ENCODE data around the gene KRT28. TPM values are rescaled to one million over a fixed set of nuclear protein-coding genes. Genes with fewer than 3 reads are reported as not detected.

Gene KRT28
- total and polyA plus RNA-seq, 2 donors from 2014 or later = not detected

- no peaks in the 10 kb centered on the region for H3K9me3 ChIP-seq (ENCODE audit: control insufficient read depth in 2 of 3, insufficient read depth in 1 of 3, low read length in 3 of 3)
- H3K9ac ChIP-seq (ENCODE audit: low read length in 3 of 3) = no peak overlapping the region
- TF ChIP-seq, protein P1, sequence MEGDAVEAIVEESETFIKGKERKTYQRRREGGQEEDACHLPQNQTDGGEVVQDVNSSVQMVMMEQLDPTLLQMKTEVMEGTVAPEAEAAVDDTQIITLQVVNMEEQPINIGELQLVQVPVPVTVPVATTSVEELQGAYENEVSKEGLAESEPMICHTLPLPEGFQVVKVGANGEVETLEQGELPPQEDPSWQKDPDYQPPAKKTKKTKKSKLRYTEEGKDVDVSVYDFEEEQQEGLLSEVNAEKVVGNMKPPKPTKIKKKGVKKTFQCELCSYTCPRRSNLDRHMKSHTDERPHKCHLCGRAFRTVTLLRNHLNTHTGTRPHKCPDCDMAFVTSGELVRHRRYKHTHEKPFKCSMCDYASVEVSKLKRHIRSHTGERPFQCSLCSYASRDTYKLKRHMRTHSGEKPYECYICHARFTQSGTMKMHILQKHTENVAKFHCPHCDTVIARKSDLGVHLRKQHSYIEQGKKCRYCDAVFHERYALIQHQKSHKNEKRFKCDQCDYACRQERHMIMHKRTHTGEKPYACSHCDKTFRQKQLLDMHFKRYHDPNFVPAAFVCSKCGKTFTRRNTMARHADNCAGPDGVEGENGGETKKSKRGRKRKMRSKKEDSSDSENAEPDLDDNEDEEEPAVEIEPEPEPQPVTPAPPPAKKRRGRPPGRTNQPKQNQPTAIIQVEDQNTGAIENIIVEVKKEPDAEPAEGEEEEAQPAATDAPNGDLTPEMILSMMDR (IDR thresholded peaks at IDR 0.05; ENCODE audit: borderline replicate concordance, extremely low read depth, insufficient read depth) = no peak
- H3K4me1 ChIP-seq (ENCODE audit: control insufficient read depth in 2 of 3, insufficient read depth in 2 of 3, low read depth in 1 of 3, low read length in 3 of 3) = no peaks in the 10 kb centered on the region
- H3K36me3 ChIP-seq (ENCODE audit: control insufficient read depth in 2 of 3, insufficient read depth in 3 of 3, low read length in 3 of 3) = peaks cover 2 to 6% (median 6%) of the 10 kb centered on the region in 3 donors
- no peak overlapping the region for H3K27ac ChIP-seq (ENCODE audit: low read depth in 2 of 2, low read length in 2 of 2)
- no peaks in the 10 kb centered on the region for H3K27me3 ChIP-seq (ENCODE audit: control insufficient read depth, insufficient read depth, low read length)
- no peak for FAIRE-seq
- no peak for DNase-seq
- H3K4me3 ChIP-seq (ENCODE audit: low read length in 3 of 3) = no peak overlapping the region
- intact Hi-C loops (cut with DNase I) = no loop called here
Measured at GRCh38 chr17:40836020-40836419, 36.3 kb upstream of the KRT28 start.

DNA sequence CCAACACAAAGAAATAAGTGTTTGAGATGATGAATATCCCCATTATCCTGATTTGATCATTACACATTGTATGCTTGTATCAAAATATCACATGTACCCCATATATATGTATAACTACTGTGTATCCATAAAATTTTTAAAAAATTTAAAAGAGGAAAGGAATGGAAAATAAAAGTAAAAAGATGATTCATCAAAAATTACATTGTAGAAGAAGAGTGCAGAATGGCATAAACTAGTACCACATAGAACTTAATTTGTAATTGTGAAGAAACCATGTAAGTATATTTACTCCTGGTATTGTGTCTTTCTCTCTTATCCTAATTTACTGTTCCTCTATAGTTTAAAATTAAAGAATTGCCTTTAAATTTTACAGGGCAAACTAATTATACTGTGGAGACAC is 34.1 kb upstream of the KRT28 start:
- TF ChIP-seq, protein P1 (IDR thresholded peaks at IDR 0.05; ENCODE audit: borderline replicate concordance, extremely low read depth, insufficient read depth) = no peak
- intact Hi-C loops (cut with DNase I) = no loop called here

DNA sequence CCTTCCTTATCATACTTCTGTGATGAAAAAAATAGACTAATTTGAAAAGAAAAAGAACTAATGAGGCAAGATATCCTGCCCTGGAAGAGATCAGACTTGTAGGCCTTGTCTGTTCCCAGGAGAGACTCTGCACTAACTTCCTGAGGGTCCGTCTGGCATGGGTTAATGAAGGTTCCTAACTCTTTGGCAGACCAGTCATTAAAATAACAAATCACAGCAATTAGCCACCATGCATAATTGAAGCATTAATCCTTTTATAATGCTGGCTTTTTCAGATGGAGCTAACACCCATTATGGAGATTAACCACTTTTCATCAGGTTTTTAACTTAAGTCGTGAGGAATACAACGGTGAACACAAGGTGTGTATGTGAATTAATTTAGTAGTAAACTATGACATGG is 33.1 kb upstream of the KRT28 start:
- Histone ChIP-seq H3K36me3 (ENCODE audit: control insufficient read depth in 2 of 3, insufficient read depth in 3 of 3, low read length in 3 of 3) (peaks cover 2 to 6% (median 6%) of the 10 kb centered on the region in 3 donors), H3K27ac (ENCODE audit: low read depth in 2 of 2, low read length in 2 of 2) (no peak overlapping the region), H3K9me3 (ENCODE audit: control insufficient read depth in 2 of 3, insufficient read depth in 1 of 3, low read length in 3 of 3) (no peaks in the 10 kb centered on the region), H3K9ac (ENCODE audit: low read length in 3 of 3) (no peak overlapping the region), H3K4me3 (ENCODE audit: low read length in 3 of 3) (no peak overlapping the region), H3K27me3 (ENCODE audit: control insufficient read depth, insufficient read depth, low read length) (no peaks in the 10 kb centered on the region), H3K4me1 (ENCODE audit: control insufficient read depth in 2 of 3, insufficient read depth in 2 of 3, low read depth in 1 of 3, low read length in 3 of 3) (no peaks in the 10 kb centered on the region)
- DNase-seq (no peak), FAIRE-seq (no peak)
- intact Hi-C loops (cut with DNase I) = no loop called here
- TF ChIP-seq, protein P1 (IDR thresholded peaks at IDR 0.05; ENCODE audit: borderline replicate concordance, extremely low read depth, insufficient read depth) = no peak

More for the DNA sequence above, 34.1 kb upstream of the KRT28 start:
- DNase-seq (no peak), FAIRE-seq (no peak)
- Histone ChIP-seq H3K27me3 (ENCODE audit: control insufficient read depth, insufficient read depth, low read length) (no peaks in the 10 kb centered on the region), H3K27ac (ENCODE audit: low read depth in 2 of 2, low read length in 2 of 2) (no peak overlapping the region), H3K4me3 (ENCODE audit: low read length in 3 of 3) (no peak overlapping the region), H3K36me3 (ENCODE audit: control insufficient read depth in 2 of 3, insufficient read depth in 3 of 3, low read length in 3 of 3) (peaks cover 2 to 6% (median 6%) of the 10 kb centered on the region in 3 donors), H3K9me3 (ENCODE audit: control insufficient read depth in 2 of 3, insufficient read depth in 1 of 3, low read length in 3 of 3) (no peaks in the 10 kb centered on the region), H3K4me1 (ENCODE audit: control insufficient read depth in 2 of 3, insufficient read depth in 2 of 3, low read depth in 1 of 3, low read length in 3 of 3) (no peaks in the 10 kb centered on the region), H3K9ac (ENCODE audit: low read length in 3 of 3) (no peak overlapping the region)

Measured in kidney (tissue), 14 donors.